IMR-90 (cell line): ENCODE measurements around the gene PHF19. TPM values are rescaled to one million over a fixed set of nuclear protein-coding genes. Genes with fewer than 3 reads are reported as not detected.

Experiments used
- ATAC-seq: fragments of 200-7000 bp; cut with Tn5 transposase; 2 replicates; pipeline ENCODE4 v1.9.1; 2020; ENCODE audit warnings: low read depth, mild to moderate bottlenecking, moderate library complexity
- BruUV-seq: library from RNA; stranded (reverse); fragments of 400-500 nt; replicated peaks from 2 replicates; lab custom pipeline; 2021; lab: Mats Ljungman, UMichigan
- CTCF ChIA-PET: fragments of 300-600 bp; formaldehyde crosslinking; extraction: SDS; loops from one replicate; lab custom pipeline; 2021; ENCODE audit warnings: antibody characterized with exemption; lab: Yijun Ruan, JAX
- POLR2A ChIA-PET: fragments of 300-600 bp; sonication (Branson Sonifier 250); formaldehyde crosslinking; loops from one replicate; lab custom pipeline; 2022; ENCODE audit warnings: antibody characterized with exemption; ENCODE audit not compliant: unreplicated experiment; lab: Charles Lee
- DNase-seq: peaks from one replicate; pipeline ENCODE4 v3.0.0; 2013
- H2AFZ ChIP-seq: replicated peaks from 2 replicates; pipeline ENCODE3; 2013; ENCODE audit warnings: low read length, mild to moderate bottlenecking; ENCODE audit not compliant: poor library complexity
- H2AK5ac ChIP-seq: 2 replicates; pipeline ENCODE4 v1.6.1; 2013; ENCODE audit warnings: low read depth, low read length, inconsistent platforms
- H2AK9ac ChIP-seq: replicated peaks from 2 replicates; pipeline ENCODE3; 2013; ENCODE audit warnings: mild to moderate bottlenecking, low read depth, low read length, moderate library complexity; ENCODE audit not compliant: poor library complexity
- H2BK120ac ChIP-seq: 2 replicates; pipeline ENCODE4 v1.6.1; 2013; ENCODE audit warnings: low read depth, low read length, inconsistent platforms
- H2BK15ac ChIP-seq: 3 replicates; pipeline ENCODE4 v1.6.1; 2013; ENCODE audit warnings: low read depth, low read length, inconsistent platforms
- H2BK20ac ChIP-seq: 2 replicates; pipeline ENCODE4 v1.6.1; 2013; ENCODE audit warnings: low read depth, mild to moderate bottlenecking, inconsistent platforms, low read length, moderate library complexity
- H2BK5ac ChIP-seq: 2 replicates; pipeline ENCODE4 v1.6.1; 2013; ENCODE audit warnings: mild to moderate bottlenecking, low read depth, low read length, inconsistent platforms; ENCODE audit not compliant: poor library complexity, severe bottlenecking
- H3K14ac ChIP-seq: replicated peaks from 2 replicates; pipeline ENCODE4 v1.6.1; 2013; ENCODE audit warnings: low read depth, low read length, inconsistent platforms
- H3K18ac ChIP-seq: 2 replicates; pipeline ENCODE4 v1.6.1; 2013; ENCODE audit warnings: low read depth, low read length, control low read depth
- H3K23ac ChIP-seq: 2 replicates; pipeline ENCODE4 v1.6.1; 2013; ENCODE audit warnings: low read depth, low read length, inconsistent platforms
- H3K27ac ChIP-seq: 2 replicates; pipeline ENCODE4 v1.5.1; 2013; ENCODE audit warnings: mild to moderate bottlenecking, control low read depth, low read length; ENCODE audit not compliant: insufficient read depth
- H3K27me3 ChIP-seq: 2 replicates; pipeline ENCODE4 v1.6.1; 2013; ENCODE audit warnings: low read length; ENCODE audit not compliant: control insufficient read depth, insufficient read depth
- H3K36me3 ChIP-seq: 2 replicates; pipeline ENCODE4 v1.6.1; 2013; ENCODE audit warnings: low read length, mixed read lengths; ENCODE audit not compliant: control insufficient read depth, insufficient read depth
- H3K4ac ChIP-seq: 2 replicates; pipeline ENCODE4 v1.6.1; 2013; ENCODE audit warnings: low read depth, low read length, inconsistent platforms
- H3K4me1 ChIP-seq: 2 replicates; pipeline ENCODE4 v1.6.1; 2013; ENCODE audit warnings: low read length, mixed read lengths; ENCODE audit not compliant: control insufficient read depth, insufficient read depth
- H3K4me2 ChIP-seq: 2 replicates; pipeline ENCODE4 v1.6.1; 2013; ENCODE audit warnings: low read depth, mild to moderate bottlenecking, control low read depth, low read length, moderate library complexity
- H3K4me3 ChIP-seq: 2 replicates; pipeline ENCODE4 v1.5.1; 2013; ENCODE audit warnings: low read depth, mild to moderate bottlenecking, control low read depth, low read length, moderate library complexity; ENCODE audit not compliant: insufficient read depth
- H3K56ac ChIP-seq: 2 replicates; pipeline ENCODE4 v1.6.1; 2013; ENCODE audit warnings: low read length, inconsistent platforms; ENCODE audit not compliant: insufficient read depth; ENCODE audit errors: extremely low read depth
- H3K79me1 ChIP-seq, 2 experiments: 2 replicates each; pipeline ENCODE4 v1.6.1; 2013; ENCODE audit warnings: low read length in 2 of 2, inconsistent platforms in 1 of 2, low read depth in 1 of 2
- H3K9ac ChIP-seq: 2 replicates; pipeline ENCODE4 v1.6.1; 2013; ENCODE audit warnings: low read depth, low read length, control low read depth
- H3K9me1 ChIP-seq: 2 replicates; pipeline ENCODE4 v1.6.1; 2013; ENCODE audit warnings: low read length, inconsistent platforms; ENCODE audit not compliant: insufficient read depth
- H3K9me3 ChIP-seq: 2 replicates; pipeline ENCODE4 v1.6.1; 2013; ENCODE audit warnings: low read length; ENCODE audit not compliant: control insufficient read depth, insufficient read depth
- H4K20me1 ChIP-seq: 2 replicates; pipeline ENCODE4 v1.6.1; 2013; ENCODE audit warnings: low read length, inconsistent platforms; ENCODE audit not compliant: insufficient read depth
- H4K5ac ChIP-seq: 2 replicates; pipeline ENCODE4 v1.6.1; 2013; ENCODE audit warnings: mild to moderate bottlenecking, low read depth, low read length, control low read depth
- H4K8ac ChIP-seq, 2 experiments: 2 replicates each; pipeline ENCODE4 v1.6.1; 2013; ENCODE audit warnings: low read depth in 2 of 2, low read length in 2 of 2, control low read depth in 1 of 2, inconsistent platforms in 1 of 2
- H4K91ac ChIP-seq: 2 replicates; pipeline ENCODE4 v1.6.1; 2013; ENCODE audit warnings: low read depth, low read length, inconsistent platforms; ENCODE audit not compliant: insufficient read depth
- MXI1 ChIP-seq: IDR thresholded peaks from 2 replicates; pipeline ENCODE4 v1.6.1; 2012; ENCODE audit warnings: low read depth, mild to moderate bottlenecking, low read length, moderate library complexity, borderline replicate concordance
- NFE2L2 ChIP-seq: fragments of 150-350 bp; IDR thresholded peaks from 2 replicates; pipeline ENCODE4 v1.6.1; 2016; ENCODE audit warnings: low read depth, mild to moderate bottlenecking, low read length
- POLR2A ChIP-seq: IDR thresholded peaks from 2 replicates; pipeline ENCODE4 v1.6.1; 2012; ENCODE audit warnings: mild to moderate bottlenecking, low read depth, low read length
- RAD21 ChIP-seq: IDR thresholded peaks from 2 replicates; pipeline ENCODE4 v1.6.1; 2012; ENCODE audit warnings: low read length, improper control_type of control experiment
- RFX5 ChIP-seq: IDR thresholded peaks from 2 replicates; pipeline ENCODE4 v1.8.0; 2012; ENCODE audit warnings: low read depth, mild to moderate bottlenecking, low read length, moderate library complexity
- SMC3 ChIP-seq: fragments of 150-350 bp; IDR thresholded peaks from 2 replicates; pipeline ENCODE4 v1.6.1; 2016; ENCODE audit warnings: low read depth, mild to moderate bottlenecking, antibody characterized with exemption, low read length, moderate library complexity
- WGBS, 2 experiments: methylation state at CpG; one replicate each; pipeline versions ENCODE4 v1.1.5 to v1.1.7; 2013; ENCODE audit warnings: missing lambda C conversion rate in 2 of 2; ENCODE audit not compliant: insufficient read length in 1 of 2; ENCODE audit errors: extremely low coverage in 2 of 2; 5-methylcytosine and 5-hydroxymethylcytosine counted together
- dilution Hi-C: fragments of 300-500 bp; cut with HindIII; formaldehyde crosslinking; loops from one replicate; pipeline ENCODE4 v1.14.3; 2018; ENCODE audit warnings: low sequenced_read_pairs; ENCODE audit not compliant: unreplicated experiment
- in situ Hi-C: fragments of 300-500 bp; cut with MboI; formaldehyde crosslinking; loops from 3 replicates; pipeline ENCODE4 v1.14.3; 2019; ENCODE audit warnings: low sequenced_read_pairs, inconsistent platforms, mixed read lengths
- intact Hi-C: fragments of 100-400 bp; cut with micrococcal nuclease; formaldehyde crosslinking; loops from 2 replicates; pipeline ENCODE4 v1.10.0; 2022
- polyA plus RNA-seq, 3 experiments: library from polyadenylated mRNA; depleted of rRNA; stranded (reverse); fragments of >200 nt; gene quantifications; 2 replicates each; pipeline ENCODE4 v1.2.3, GENCODE V29; 2012; ENCODE audit warnings: low replicate concordance in 1 of 3
- total RNA-seq: library from RNA; depleted of rRNA; stranded (reverse); fragments of >200 nt; gene quantifications from 2 replicates; pipeline ENCODE4 v1.2.3, GENCODE V29; 2012

Gene PHF19
- total and polyA plus RNA-seq, 2 of the 4 experiments (the other 2 are of a cell fraction): 37.6 to 55.6 TPM

GRCh38 chr9:120904061-120904977, 27.3 kb upstream of the PHF19 start:
- H2BK5ac ChIP-seq: no peak overlapping the region
- no peaks in the 10 kb centered on the region for H4K20me1 ChIP-seq
- intact Hi-C loops: no loop called here
- in situ Hi-C loops: no loop called here
- no peaks in the 10 kb centered on the region for H3K4me1 ChIP-seq
- H3K4ac ChIP-seq: no peak overlapping the region
- H3K9me1 ChIP-seq: peaks cover 4% of the 10 kb centered on the region; the same call in 1 of the 2 replicates
- no peaks in the 10 kb centered on the region; the same call in 1 of the 2 replicates for H3K27me3 ChIP-seq
- no peak overlapping the region for H4K8ac ChIP-seq
- no peak overlapping the region for H3K18ac ChIP-seq
- H3K36me3 ChIP-seq: peaks cover 2% of the 10 kb centered on the region
- H4K91ac ChIP-seq: no peak overlapping the region
- no TSS peak for BruUV-seq
- no peak overlapping the region for H3K4me2 ChIP-seq
- 82% methylated on average over 9 of the region's 16 CpGs; no CpG with 5 or more reads in 1 of the 2 experiments for WGBS, 2 experiments
- H2BK15ac ChIP-seq: no peak overlapping the region
- H2AFZ ChIP-seq: no peak overlapping the region
- H2AK5ac ChIP-seq: no peak overlapping the region
- CTCF ChIA-PET: no interaction called here
- TF ChIP-seq NFE2L2 (no peak), RAD21 (no peak), MXI1 (no peak), RFX5 (no peak), POLR2A (no peak), SMC3 (no peak)
- no peak overlapping the region for H3K14ac ChIP-seq
- ATAC-seq (no peak), DNase-seq (no peak)
- H3K27ac ChIP-seq: no peak overlapping the region
- H3K23ac ChIP-seq: no peak overlapping the region
- no peak overlapping the region for H2BK20ac ChIP-seq
- H2AK9ac ChIP-seq: peak overlapping the region; percentile 70
- H3K4me3 ChIP-seq: no peak overlapping the region
- H2BK120ac ChIP-seq: no peak overlapping the region
- no peaks in the 10 kb centered on the region for H3K79me1 ChIP-seq
- no peak overlapping the region for H3K56ac ChIP-seq
- dilution Hi-C loops: no loop called here
- H4K5ac ChIP-seq: no peak overlapping the region
- no peak overlapping the region for H3K9ac ChIP-seq
- H3K9me3 ChIP-seq: no peaks in the 10 kb centered on the region
- POLR2A ChIA-PET: no interaction called here
